GM12864 (cell line): ENCODE results near the gene KIF1A.
"Not testable (repeated sequence)": the region's sequence is repeated elsewhere in the genome, so short reads cannot be mapped to it uniquely, and the experiment has no call there.

Source experiments
- DNase-seq: peaks from one replicate; pipeline ENCODE4 v3.0.0-alpha.2; 2011; ENCODE audit warnings: low read depth
- H3K4me3 ChIP-seq: 2 replicates; pipeline ENCODE4 v1.5.1; 2011; ENCODE audit warnings: mild to moderate bottlenecking, low read depth, low read length, control low read depth
- CTCF ChIP-seq: IDR thresholded peaks from 2 replicates; pipeline ENCODE4 v1.5.1; 2011; ENCODE audit warnings: low read depth, mild to moderate bottlenecking, moderate library complexity, low read length, control low read depth, inconsistent platforms; ENCODE audit errors: missing control alignments

The KIF1A gene

GRCh38 chr2:240702640-240703011 lies 117.4 kb downstream of the KIF1A start:
- TF ChIP-seq CTCF = no peak
- no peak for DNase-seq

GRCh38 chr2:240701736-240702639 lies 118.0 kb downstream of the KIF1A start:
- H3K4me3 ChIP-seq = no peak overlapping the region
- no peak for TF ChIP-seq CTCF
- no peak for DNase-seq

More at GRCh38 chr2:240702640-240703011, 117.4 kb downstream of the KIF1A start:
- no peak overlapping the region for H3K4me3 ChIP-seq

GRCh38 chr2:240701091-240701735 lies 118.8 kb downstream of the KIF1A start:
- DNase-seq = no peak
- H3K4me3 ChIP-seq = no peak overlapping the region
- no peak for TF ChIP-seq CTCF

- DNase-seq, H3K4me3 ChIP-seq: not testable (repeated sequence)
Measured at GRCh38 chr2:240700616-240701015, 119.4 kb downstream of the KIF1A start.

GRCh38 chr2:240699835-240700234 lies 120.2 kb downstream of the KIF1A start:
- H3K4me3 ChIP-seq, DNase-seq: not testable (repeated sequence)

- H3K4me3 ChIP-seq, DNase-seq: not testable (repeated sequence)
Measured at GRCh38 chr2:240698852-240699561, 121.0 kb downstream of the KIF1A start.

- not testable (repeated sequence) for H3K4me3 ChIP-seq, DNase-seq
Measured at GRCh38 chr2:240696469-240696868, 123.5 kb downstream of the KIF1A start.

GRCh38 chr2:240695593-240695992 lies 124.4 kb downstream of the KIF1A start:
- not testable (repeated sequence) for H3K4me3 ChIP-seq, DNase-seq

GRCh38 chr2:240694304-240694703 lies 125.7 kb downstream of the KIF1A start:
- not testable (repeated sequence) for H3K4me3 ChIP-seq, DNase-seq

- H3K4me3 ChIP-seq, DNase-seq: not testable (repeated sequence)
Measured at GRCh38 chr2:240692583-240693561, 127.1 kb downstream of the KIF1A start.

- DNase-seq, H3K4me3 ChIP-seq: not testable (repeated sequence)
Measured at GRCh38 chr2:240691631-240692420, 128.2 kb downstream of the KIF1A start, which contains the start of gene AQP12A. Gene AQP12A, plus strand, starts transcription at chr2:240691866. Its CDS starts 48 bp downstream, at chr2:240691914.

- H3K4me3 ChIP-seq, DNase-seq: not testable (repeated sequence)
Measured at GRCh38 chr2:240691075-240691427, 129.0 kb downstream of the KIF1A start.

- DNase-seq, H3K4me3 ChIP-seq: not testable (repeated sequence)
Measured at GRCh38 chr2:240690421-240691074, 129.5 kb downstream of the KIF1A start.
